HEK293T (cell line): Measurements from ENCODE around the gene CLSTN3.

Experiments
- BHLHE40 ChIP-seq: fragments of 450-650 bp; IDR thresholded peaks from 2 replicates; pipeline ENCODE4 v1.6.1; 2016; ENCODE audit warnings: mild to moderate bottlenecking, moderate library complexity, borderline replicate concordance
- SP1 ChIP-seq: fragments of 450-650 bp; IDR thresholded peaks from 2 replicates; pipeline ENCODE4 v1.6.1; 2017
- TF ChIP-seq, protein P1 (sequence below): fragments of 450-650 bp; IDR thresholded peaks from 2 replicates; pipeline ENCODE4 v1.6.1; 2016

DNA sequence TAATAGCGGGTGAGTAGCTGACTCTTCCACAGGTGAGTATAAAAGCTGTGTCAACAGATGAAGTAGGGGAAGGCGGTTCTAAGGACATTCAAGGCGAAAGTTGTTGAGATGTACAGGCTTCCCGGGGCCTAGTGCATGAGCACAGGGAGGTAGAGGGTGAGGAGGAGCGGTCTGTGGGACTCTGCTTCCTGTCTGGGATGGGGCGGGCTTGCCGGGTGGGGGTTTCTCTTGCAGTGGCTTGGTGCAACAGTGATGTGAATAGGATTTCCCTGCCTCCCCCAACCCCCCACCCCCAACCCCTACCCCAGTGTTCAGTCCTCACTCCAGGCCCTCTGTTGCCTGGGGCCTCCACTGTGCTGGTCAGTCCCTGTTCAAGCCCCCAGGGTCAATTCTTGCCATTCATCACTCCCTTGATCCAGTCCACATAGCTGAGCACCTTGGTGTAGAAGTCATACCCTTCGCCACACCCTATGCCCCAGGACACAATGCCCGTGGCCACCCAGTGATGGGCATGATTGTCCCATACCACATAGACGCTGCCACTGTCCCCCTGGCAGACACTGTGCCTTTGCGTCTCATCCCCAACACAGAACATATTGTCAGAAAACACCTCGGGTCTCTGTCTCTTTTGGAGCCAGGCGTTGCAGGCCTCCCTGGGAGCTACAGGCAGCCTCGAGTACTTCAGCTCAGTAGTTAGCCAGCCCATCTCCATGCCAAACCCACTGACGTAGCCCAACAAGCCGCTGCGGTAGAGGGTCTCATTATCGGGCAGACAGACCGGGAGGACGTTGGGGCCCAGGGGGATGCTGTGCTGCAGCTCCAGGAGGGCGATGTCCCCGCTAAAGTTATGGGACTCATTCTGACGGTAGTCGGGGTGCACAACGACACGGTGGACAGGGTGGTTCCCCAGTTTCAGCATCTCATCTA lies 33.9 kb upstream of the CLSTN3 start:
- TF ChIP-seq BHLHE40: no peak
- TF ChIP-seq, protein P1, sequence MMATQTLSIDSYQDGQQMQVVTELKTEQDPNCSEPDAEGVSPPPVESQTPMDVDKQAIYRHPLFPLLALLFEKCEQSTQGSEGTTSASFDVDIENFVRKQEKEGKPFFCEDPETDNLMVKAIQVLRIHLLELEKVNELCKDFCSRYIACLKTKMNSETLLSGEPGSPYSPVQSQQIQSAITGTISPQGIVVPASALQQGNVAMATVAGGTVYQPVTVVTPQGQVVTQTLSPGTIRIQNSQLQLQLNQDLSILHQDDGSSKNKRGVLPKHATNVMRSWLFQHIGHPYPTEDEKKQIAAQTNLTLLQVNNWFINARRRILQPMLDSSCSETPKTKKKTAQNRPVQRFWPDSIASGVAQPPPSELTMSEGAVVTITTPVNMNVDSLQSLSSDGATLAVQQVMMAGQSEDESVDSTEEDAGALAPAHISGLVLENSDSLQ: no peak
- no peak for TF ChIP-seq SP1
